HG02885 (cell line): ENCODE data around the gene APBA1.

ENCODE experiments used
- ATAC-seq: cut with Tn5 transposase; IDR thresholded peaks from one replicate; pipeline ENCODE4 v1.9.1; 2021; ENCODE audit warnings: mild to moderate bottlenecking; ENCODE audit not compliant: unreplicated experiment, poor library complexity

Gene APBA1

GRCh38 chr9:69580582-69581214, 91.5 kb downstream of the APBA1 start:
- no peak for ATAC-seq

GRCh38 chr9:69579760-69580581, 92.2 kb downstream of the APBA1 start:
- no peak for ATAC-seq

- ATAC-seq = no peak
Observed at GRCh38 chr9:69579032-69579758, 93.0 kb downstream of the APBA1 start.

GRCh38 chr9:69578026-69578425, 94.1 kb downstream of the APBA1 start:
- ATAC-seq = no peak

- no peak for ATAC-seq
Observed at GRCh38 chr9:69577123-69577522, 95.0 kb downstream of the APBA1 start.

- no peak for ATAC-seq
Observed at GRCh38 chr9:69574057-69574456, 98.1 kb downstream of the APBA1 start.

GRCh38 chr9:69573651-69574050, 98.5 kb downstream of the APBA1 start:
- no peak for ATAC-seq

- ATAC-seq = no peak
Observed at GRCh38 chr9:69572611-69573010, 99.6 kb downstream of the APBA1 start.

- no peak for ATAC-seq
Observed at GRCh38 chr9:69571032-69571431, 101.1 kb downstream of the APBA1 start.

- ATAC-seq = no peak
Observed at GRCh38 chr9:69569738-69570451, 102.3 kb downstream of the APBA1 start.

- ATAC-seq = no peak
Observed at GRCh38 chr9:69564557-69564956, 107.6 kb downstream of the APBA1 start.

GRCh38 chr9:69559126-69559525, 113.0 kb downstream of the APBA1 start:
- ATAC-seq = no peak

GRCh38 chr9:69556707-69557106, 115.5 kb downstream of the APBA1 start:
- no peak for ATAC-seq

GRCh38 chr9:69555802-69556201, 116.4 kb downstream of the APBA1 start:
- no peak for ATAC-seq

GRCh38 chr9:69554945-69555344, 117.2 kb downstream of the APBA1 start:
- ATAC-seq = no peak

- peak; percentile 71 for ATAC-seq
Observed at GRCh38 chr9:69549310-69550202, 122.6 kb downstream of the APBA1 start.

- no peak for ATAC-seq
Observed at GRCh38 chr9:69548681-69549080, 123.5 kb downstream of the APBA1 start.

GRCh38 chr9:69546265-69546664, 125.9 kb downstream of the APBA1 start:
- no peak for ATAC-seq

- ATAC-seq = no peak
Observed at GRCh38 chr9:69542942-69543704, 129.0 kb downstream of the APBA1 start.
